GM12801 (cell line): ENCODE measurements around the gene KTN1.

Experiments used
- CTCF ChIP-seq: IDR thresholded peaks from one replicate; pipeline ENCODE4 v1.5.1; 2011; ENCODE audit warnings: control low read depth; ENCODE audit not compliant: insufficient read length; ENCODE audit errors: extremely low read depth

KTN1 gene

GRCh38 chr14:55537782-55538181 is 42.2 kb upstream of the KTN1 start:
- no peak for TF ChIP-seq CTCF

GRCh38 chr14:55539975-55540374 is 40.0 kb upstream of the KTN1 start:
- no peak for TF ChIP-seq CTCF

- TF ChIP-seq CTCF = no peak
Observed at GRCh38 chr14:55540847-55541773, 38.9 kb upstream of the KTN1 start.

GRCh38 chr14:55545779-55546178 is 34.2 kb upstream of the KTN1 start:
- no peak for TF ChIP-seq CTCF

GRCh38 chr14:55546212-55546874 is 33.7 kb upstream of the KTN1 start:
- TF ChIP-seq CTCF = no peak

- no peak for TF ChIP-seq CTCF
Observed at GRCh38 chr14:55547650-55548315, 32.2 kb upstream of the KTN1 start.

GRCh38 chr14:55553791-55554190 is 26.2 kb upstream of the KTN1 start:
- no peak for TF ChIP-seq CTCF
